Neural crest cell (in vitro differentiated cells): ENCODE measurements around the gene CCN5. TPM values are rescaled to one million over a fixed set of nuclear protein-coding genes. Genes with fewer than 3 reads are reported as not detected.

ENCODE experiments used
- DNase-seq: peaks from one replicate; pipeline ENCODE4 v3.0.0; 2021; ENCODE audit warnings: low read depth, mixed read lengths, low spot score
- H3K27ac Mint-ChIP-seq: one replicate; pipeline ENCODE4 v1.8.0; 2021; ENCODE audit warnings: mild to moderate bottlenecking, mixed read lengths; ENCODE audit not compliant: unreplicated experiment
- H3K27me3 Mint-ChIP-seq: 2 replicates; pipeline ENCODE4 v1.8.0; 2021; ENCODE audit warnings: low read depth, mild to moderate bottlenecking, mixed read lengths
- H3K36me3 Mint-ChIP-seq: 2 replicates; pipeline ENCODE4 v1.8.0; 2021; ENCODE audit warnings: low read depth, mild to moderate bottlenecking, mixed read lengths
- H3K4me1 Mint-ChIP-seq: 2 replicates; pipeline ENCODE4 v1.8.0; 2021; ENCODE audit warnings: mixed read lengths
- H3K4me3 Mint-ChIP-seq: one replicate; pipeline ENCODE4 v1.8.0; 2021; ENCODE audit warnings: mild to moderate bottlenecking, mixed read lengths
- H3K9me3 Mint-ChIP-seq: 2 replicates; pipeline ENCODE4 v1.8.0; 2021; ENCODE audit warnings: mixed read lengths
- total RNA-seq: library from RNA; stranded (reverse); gene quantifications from 2 replicates; pipeline ENCODE4 v1.2.1, GENCODE V29; 2021
- TF ChIP-seq, protein P1 (sequence below): fragments of 200-600 bp; sonication (generic); conservative IDR thresholded peaks from 2 replicates; pipeline ENCODE4 v1.5.0; 2021; ENCODE audit warnings: antibody characterized with exemption, mild to moderate bottlenecking

Gene CCN5
- total RNA-seq, 1 donor from 2014 or later: not detected

DNA sequence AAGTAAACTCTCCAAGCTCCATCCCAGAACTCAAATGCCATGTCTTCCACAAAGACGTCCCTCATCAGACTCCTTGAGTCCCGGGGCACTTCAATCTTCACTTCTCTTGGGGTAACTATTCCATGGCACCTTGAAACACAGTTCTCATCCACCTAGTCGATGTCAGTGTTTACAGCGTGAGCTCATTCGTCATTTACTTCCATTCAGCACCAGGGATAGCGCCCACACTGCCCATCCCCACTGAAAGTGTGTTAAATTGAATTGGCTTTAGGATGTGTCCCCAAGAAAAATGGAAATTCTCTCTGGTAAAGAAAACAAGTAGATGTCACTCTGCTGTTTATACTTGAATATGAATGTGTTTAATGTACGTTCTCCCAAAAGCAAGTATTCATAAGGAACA is 61.8 kb downstream of the CCN5 start:
- peak; percentile 41 for DNase-seq
- Mint-ChIP-seq H3K9me3 (no peaks in the 10 kb centered on the region), H3K36me3 (no peaks in the 10 kb centered on the region), H3K4me1 (no peaks in the 10 kb centered on the region), H3K4me3 (no peak overlapping the region), H3K27ac (no peak overlapping the region), H3K27me3 (peaks cover 22% of the 10 kb centered on the region)
- TF ChIP-seq, protein P1, sequence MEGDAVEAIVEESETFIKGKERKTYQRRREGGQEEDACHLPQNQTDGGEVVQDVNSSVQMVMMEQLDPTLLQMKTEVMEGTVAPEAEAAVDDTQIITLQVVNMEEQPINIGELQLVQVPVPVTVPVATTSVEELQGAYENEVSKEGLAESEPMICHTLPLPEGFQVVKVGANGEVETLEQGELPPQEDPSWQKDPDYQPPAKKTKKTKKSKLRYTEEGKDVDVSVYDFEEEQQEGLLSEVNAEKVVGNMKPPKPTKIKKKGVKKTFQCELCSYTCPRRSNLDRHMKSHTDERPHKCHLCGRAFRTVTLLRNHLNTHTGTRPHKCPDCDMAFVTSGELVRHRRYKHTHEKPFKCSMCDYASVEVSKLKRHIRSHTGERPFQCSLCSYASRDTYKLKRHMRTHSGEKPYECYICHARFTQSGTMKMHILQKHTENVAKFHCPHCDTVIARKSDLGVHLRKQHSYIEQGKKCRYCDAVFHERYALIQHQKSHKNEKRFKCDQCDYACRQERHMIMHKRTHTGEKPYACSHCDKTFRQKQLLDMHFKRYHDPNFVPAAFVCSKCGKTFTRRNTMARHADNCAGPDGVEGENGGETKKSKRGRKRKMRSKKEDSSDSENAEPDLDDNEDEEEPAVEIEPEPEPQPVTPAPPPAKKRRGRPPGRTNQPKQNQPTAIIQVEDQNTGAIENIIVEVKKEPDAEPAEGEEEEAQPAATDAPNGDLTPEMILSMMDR: no peak

Other genes with a start within 250 kb of the CCN5 start
- 20.6 and 22.3 TPM in 2 replicates for gene TTPAL, start 239.5 kb upstream of the CCN5 start, total RNA-seq
- 31.1 and 32.4 TPM in 2 replicates for gene SERINC3, start 193.3 kb upstream of the CCN5 start, total RNA-seq
- gene PKIG, start 132.8 kb upstream of the CCN5 start, total RNA-seq: 32.3 and 34.7 TPM in 2 replicates
- gene ADA, start 63.7 kb upstream of the CCN5 start, total RNA-seq: 8.2 and 9.0 TPM in 2 replicates
- not detected in 2 replicates for gene KCNK15, start 30.5 kb downstream of the CCN5 start, total RNA-seq
- 4.1 and 6.1 TPM in 2 replicates for gene RIMS4, start 95.2 kb downstream of the CCN5 start, total RNA-seq
- 168 and 172 TPM in 2 replicates for gene YWHAB, start 170.3 kb downstream of the CCN5 start, total RNA-seq
- gene PABPC1L, start 194.7 kb downstream of the CCN5 start, total RNA-seq: 75.0 and 78.6 TPM in 2 replicates
- gene TOMM34, start 245.0 kb downstream of the CCN5 start, total RNA-seq: 39.0 and 39.6 TPM in 2 replicates